ENCODE data around the gene STK39. TPM values are rescaled to one million over a fixed set of nuclear protein-coding genes. Genes with fewer than 3 reads are reported as not detected.

The STK39 gene
- total RNA-seq, 2 experiments from 2014 or later, result 7.9 to 9.5 TPM

DNA sequence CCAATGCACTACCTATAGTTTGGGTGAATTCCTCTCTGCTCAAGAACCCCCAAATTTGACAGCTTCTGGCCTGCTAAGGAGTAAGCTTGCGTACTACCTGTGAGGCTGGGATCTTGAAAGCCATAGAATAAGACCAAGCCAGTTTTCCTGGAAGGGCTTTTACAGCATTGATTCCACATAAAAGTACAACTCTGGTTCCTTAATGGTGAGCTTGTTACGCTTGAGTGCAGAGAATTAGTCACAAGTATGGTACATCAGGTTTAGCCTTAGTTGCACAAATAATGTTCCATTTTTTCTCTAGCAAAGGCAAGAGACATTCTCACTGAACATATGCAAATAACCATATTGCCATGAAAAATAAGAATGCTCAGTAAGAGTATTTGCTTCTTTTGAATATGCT is 39.1 kb upstream of the STK39 start:
- H3K36me3 ChIP-seq (ENCODE audit: insufficient read depth, low read length), result no peaks in the 10 kb centered on the region
- no peak for DNase-seq
- ATAC-seq (ENCODE audit: poor library complexity), result no peak
- no peak overlapping the region for H3K27ac ChIP-seq (ENCODE audit: low read depth in 1 of 2, low read length in 2 of 2)
- H3K27me3 ChIP-seq (ENCODE audit: control insufficient read depth in 1 of 2, insufficient read depth in 2 of 2, low read length in 2 of 2), result no peaks in the 10 kb centered on the region
- Mint-ChIP-seq H3K36me3 (ENCODE audit: low read depth) (no peaks in the 10 kb centered on the region), H3K4me1 (ENCODE audit: low read depth) (no peaks in the 10 kb centered on the region), H3K27me3 (no peaks in the 10 kb centered on the region), H3K4me3 (no peak overlapping the region), H3K27ac (no peak overlapping the region), H3K9me3 (no peaks in the 10 kb centered on the region)
- intact Hi-C loops (cut with DNase I, micrococcal nuclease), result no loop called here
- no peak for TF ChIP-seq CTCF (IDR thresholded peaks at IDR 0.05)
- no peak overlapping the region for H3K4me3 ChIP-seq (ENCODE audit: low read length)
- no peaks in the 10 kb centered on the region for H3K9me3 ChIP-seq (ENCODE audit: control insufficient read depth in 1 of 2, insufficient read depth in 1 of 2, low read length in 2 of 2)
- ChIA-PET POLR2A (no interaction called here), CTCF (no interaction called here)
- no peaks in the 10 kb centered on the region for H3K4me1 ChIP-seq (ENCODE audit: insufficient read depth, low read length)

- Histone ChIP-seq H3K9me3 (ENCODE audit: control insufficient read depth in 1 of 2, insufficient read depth in 1 of 2, low read length in 2 of 2) (no peaks in the 10 kb centered on the region), H3K36me3 (ENCODE audit: insufficient read depth, low read length) (no peaks in the 10 kb centered on the region), H3K27ac (ENCODE audit: low read depth in 1 of 2, low read length in 2 of 2) (no peak overlapping the region), H3K4me1 (ENCODE audit: insufficient read depth, low read length) (no peaks in the 10 kb centered on the region), H3K27me3 (ENCODE audit: control insufficient read depth in 1 of 2, insufficient read depth in 2 of 2, low read length in 2 of 2) (peaks cover 0 to 4% of the 10 kb centered on the region in 2 experiments), H3K4me3 (ENCODE audit: low read length) (no peak overlapping the region)
- H3K36me3 Mint-ChIP-seq (ENCODE audit: low read depth), result no peaks in the 10 kb centered on the region
- no peaks in the 10 kb centered on the region for H3K27me3 Mint-ChIP-seq
- CTCF ChIA-PET, result no interaction called here
- no peak for TF ChIP-seq CTCF (IDR thresholded peaks at IDR 0.05)
- intact Hi-C loops (cut with DNase I, micrococcal nuclease), result loop anchor here in 1 of 2 experiments (1.0 kb wide), 1 partner anchor 12 kb away; no protein-coding TSS in a partner anchor
- H3K9me3 Mint-ChIP-seq, result no peaks in the 10 kb centered on the region
- H3K4me3 Mint-ChIP-seq, result no peak overlapping the region
- POLR2A ChIA-PET, result no interaction called here
- no peaks in the 10 kb centered on the region for H3K4me1 Mint-ChIP-seq (ENCODE audit: low read depth)
- DNase-seq, result no peak
- no peak overlapping the region for H3K27ac Mint-ChIP-seq
- no peak for ATAC-seq (ENCODE audit: poor library complexity)
Measured at GRCh38 chr2:168278424-168278888, 31.1 kb upstream of the STK39 start.

DNA sequence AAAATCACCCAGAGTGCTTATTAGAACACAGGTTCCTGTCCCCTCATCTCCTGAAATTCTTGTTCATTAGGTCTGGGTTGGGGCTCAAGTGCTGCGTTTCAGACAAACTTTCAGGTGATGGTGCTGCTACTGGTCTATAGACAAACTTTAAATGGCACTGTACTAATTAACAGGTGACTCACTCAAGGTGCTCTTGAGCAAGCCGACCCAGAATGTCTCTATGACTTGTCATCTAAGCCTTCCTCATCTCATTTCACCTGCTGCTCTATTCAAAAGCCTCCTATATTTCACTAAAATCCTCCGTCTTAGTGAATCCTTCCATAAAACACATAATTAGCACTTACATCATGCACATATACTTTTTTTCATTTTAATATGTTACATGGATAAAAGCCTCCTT is 29.9 kb upstream of the STK39 start:
- Mint-ChIP-seq H3K4me3 (no peak overlapping the region), H3K27ac (no peak overlapping the region), H3K27me3 (no peaks in the 10 kb centered on the region), H3K36me3 (ENCODE audit: low read depth) (no peaks in the 10 kb centered on the region), H3K4me1 (ENCODE audit: low read depth) (no peaks in the 10 kb centered on the region), H3K9me3 (no peaks in the 10 kb centered on the region)
- no peaks in the 10 kb centered on the region for H3K36me3 ChIP-seq (ENCODE audit: insufficient read depth, low read length)
- no peak for TF ChIP-seq CTCF (IDR thresholded peaks at IDR 0.05)
- POLR2A ChIA-PET, result no interaction called here
- no peaks in the 10 kb centered on the region for H3K9me3 ChIP-seq (ENCODE audit: control insufficient read depth in 1 of 2, insufficient read depth in 1 of 2, low read length in 2 of 2)
- no peak overlapping the region for H3K27ac ChIP-seq (ENCODE audit: low read depth in 1 of 2, low read length in 2 of 2)
- CTCF ChIA-PET, result no interaction called here
- H3K4me3 ChIP-seq (ENCODE audit: low read length), result no peak overlapping the region
- intact Hi-C loops (cut with DNase I, micrococcal nuclease), result loop anchor here in 1 of 2 experiments (1.0 kb wide), 1 partner anchor 13 kb away; no protein-coding TSS in a partner anchor
- DNase-seq, result no peak
- no peak for ATAC-seq (ENCODE audit: poor library complexity)
- H3K27me3 ChIP-seq (ENCODE audit: control insufficient read depth in 1 of 2, insufficient read depth in 2 of 2, low read length in 2 of 2), result peaks cover 0 to 4% of the 10 kb centered on the region in 2 experiments
- H3K4me1 ChIP-seq (ENCODE audit: insufficient read depth, low read length), result no peaks in the 10 kb centered on the region
